GM18909 (cell line): ENCODE results near the gene ITGB1BP1.

Source experiments
- ATAC-seq: cut with Tn5 transposase; IDR thresholded peaks from one replicate; pipeline ENCODE4 v1.9.1; 2021; ENCODE audit warnings: mild to moderate bottlenecking; ENCODE audit not compliant: unreplicated experiment, poor library complexity

The ITGB1BP1 gene

DNA sequence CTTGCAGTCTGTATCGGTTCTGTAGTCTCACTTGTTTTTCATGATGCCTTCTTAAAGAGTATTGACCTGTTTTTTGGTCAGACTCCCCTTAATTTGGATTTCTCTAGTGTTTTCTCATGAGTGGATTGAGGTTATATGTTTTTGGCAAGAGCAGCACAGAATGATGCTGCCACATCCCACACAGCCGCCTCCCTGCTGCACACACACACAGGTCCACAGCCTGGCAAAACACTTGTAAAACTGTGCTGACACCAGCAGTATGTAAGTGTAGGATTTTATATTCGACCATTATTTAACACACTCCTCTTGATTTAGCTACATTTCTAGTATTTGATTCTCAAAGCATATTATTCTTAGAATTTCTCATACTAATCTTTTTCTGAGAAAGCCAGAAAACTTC, 68.1 kb downstream of the ITGB1BP1 start:
- no peak for ATAC-seq

- no peak for ATAC-seq
Measured at GRCh38 chr2:9354318-9354717, 69.0 kb downstream of the ITGB1BP1 start.
